IPS-18c (cell line): ENCODE data around the gene HMGB2.

Experiments used
- H3K4me3 ChIP-seq: 2 replicates; pipeline ENCODE4 v1.7.0; 2013; ENCODE audit warnings: low read depth, mild to moderate bottlenecking, low read length, moderate library complexity; ENCODE audit not compliant: insufficient read depth
- H3K9me3 ChIP-seq: one replicate; pipeline ENCODE4 v1.6.1; 2013; ENCODE audit warnings: mild to moderate bottlenecking, low read length, moderate library complexity; ENCODE audit not compliant: control insufficient read depth, insufficient read depth

HMGB2 gene

DNA sequence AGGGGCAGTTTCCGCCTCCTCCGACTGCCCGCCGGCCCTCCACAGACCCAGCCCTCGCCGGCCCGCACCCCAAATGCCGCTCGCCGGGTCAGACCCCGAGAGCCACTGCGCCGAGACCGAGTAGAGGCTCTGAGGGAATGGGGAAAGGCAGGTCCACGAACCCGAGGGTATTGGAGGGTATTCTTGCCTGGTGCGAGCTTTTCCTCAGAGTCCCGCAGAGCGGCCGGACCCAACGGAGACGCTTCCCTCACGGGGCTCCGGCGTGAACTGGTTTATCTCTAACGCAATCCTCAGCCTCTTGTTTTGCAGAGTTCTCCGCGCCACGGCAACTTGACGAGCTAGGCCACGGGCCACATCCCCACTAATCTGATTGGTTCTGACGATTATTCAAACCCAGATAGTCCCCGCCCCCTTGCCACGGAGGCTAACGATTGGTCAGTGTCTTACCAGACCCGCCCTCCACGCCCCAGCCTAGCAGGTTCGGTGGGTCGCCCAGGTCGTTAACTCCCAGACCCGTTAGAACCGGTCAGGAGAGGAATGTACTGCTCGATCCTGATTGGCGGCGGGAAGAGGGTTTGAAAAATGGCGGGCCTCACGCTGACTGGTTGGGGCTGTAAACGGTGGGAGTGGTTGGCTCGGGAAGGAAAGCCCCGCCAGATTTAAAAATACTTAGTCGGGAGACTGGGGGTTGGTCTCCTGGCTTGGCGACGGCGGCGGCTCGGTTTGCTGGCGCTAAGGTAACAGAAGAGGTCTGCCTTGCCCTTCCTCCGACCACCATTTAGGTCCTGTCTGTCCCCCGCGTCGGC lies at the start of gene HMGB2:
Gene HMGB2, minus strand, starts transcription at position 274 of the 806 bp plus-strand sequence. CDS start 709 bp downstream, outside the sequence.
- no peaks in the 10 kb centered on the region for H3K9me3 ChIP-seq
- H3K4me3 ChIP-seq, result peak within 1 kb of the TSS; percentile 90

DNA sequence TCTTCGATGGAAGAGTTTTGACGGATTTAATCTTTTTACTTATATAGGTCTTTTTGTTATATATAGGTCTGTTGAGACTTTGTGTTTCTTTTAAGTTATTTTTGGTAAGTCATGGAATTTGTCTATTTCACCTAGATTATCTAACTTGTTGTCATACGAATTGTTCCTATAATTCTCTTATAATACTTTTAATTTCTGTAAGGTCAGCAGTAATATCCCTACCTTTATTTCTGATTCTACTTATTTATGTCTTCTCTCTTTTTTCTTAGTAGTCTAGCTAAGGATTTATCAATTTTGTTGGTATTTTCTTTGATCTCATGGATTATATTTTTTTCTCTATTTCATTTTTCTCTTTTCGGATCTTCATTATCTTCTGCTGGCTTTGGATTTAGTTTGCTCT lies 48.2 kb upstream of the HMGB2 start:
- H3K4me3 ChIP-seq, result no peak overlapping the region
- no peaks in the 10 kb centered on the region for H3K9me3 ChIP-seq

DNA sequence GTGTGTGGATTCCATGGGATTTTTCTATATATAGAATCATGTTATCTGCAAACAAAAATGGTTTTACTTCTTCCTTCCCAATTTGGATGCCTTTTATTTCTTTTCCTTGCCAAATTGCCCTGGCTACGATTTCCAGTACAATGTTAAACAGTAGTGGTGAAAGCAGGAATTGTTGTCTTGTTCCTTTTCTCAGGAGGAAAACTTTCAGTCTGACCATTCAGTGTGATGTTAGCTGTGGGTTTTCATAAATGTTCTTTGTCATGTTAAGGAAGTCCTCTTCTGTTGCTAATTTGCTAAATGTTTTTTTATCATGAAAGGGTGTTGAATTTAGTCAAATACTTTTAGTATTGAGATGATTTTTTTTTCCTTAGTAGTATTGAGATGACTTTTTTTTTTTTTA lies 47.5 kb upstream of the HMGB2 start:
- H3K4me3 ChIP-seq, result no peak overlapping the region
- H3K9me3 ChIP-seq, result no peaks in the 10 kb centered on the region

DNA sequence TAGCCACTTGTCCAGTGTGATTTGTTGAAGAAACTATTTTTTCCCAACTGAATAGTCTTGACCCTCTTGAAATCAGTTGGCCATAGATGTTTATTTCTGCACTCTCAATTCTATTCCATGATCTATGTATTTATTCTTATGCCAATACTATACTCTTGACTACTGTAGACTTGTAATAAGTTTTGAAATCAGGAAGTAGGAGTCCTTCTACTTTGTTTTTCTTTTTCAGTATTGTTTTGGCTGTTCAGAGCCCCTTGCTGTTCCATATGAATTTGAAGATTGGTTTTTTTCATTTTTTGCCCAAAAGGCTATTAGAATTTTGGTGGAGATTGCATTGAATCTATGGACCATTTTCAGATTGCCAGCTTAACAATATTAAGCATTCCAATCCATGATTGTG lies 46.8 kb upstream of the HMGB2 start:
- Histone ChIP-seq H3K4me3 (no peak overlapping the region), H3K9me3 (no peaks in the 10 kb centered on the region)

DNA sequence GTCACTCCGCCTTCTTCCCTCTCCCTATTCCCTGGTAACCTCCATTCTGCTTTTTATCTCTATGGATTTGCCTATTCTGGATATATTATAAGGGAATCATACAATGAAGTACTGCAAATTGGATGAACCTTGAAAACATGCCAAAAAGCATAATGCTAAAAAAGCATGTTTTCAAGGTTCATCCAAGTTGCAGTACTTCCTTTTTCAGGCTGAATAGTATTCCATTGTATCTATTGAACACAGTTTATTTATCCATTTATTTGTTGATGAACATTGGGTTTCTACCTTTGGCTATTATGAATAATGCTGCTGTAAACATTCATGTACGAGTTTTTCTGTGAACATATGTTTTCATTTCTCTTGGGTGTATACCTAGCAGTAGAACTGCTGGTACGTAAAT lies 45.8 kb upstream of the HMGB2 start:
- H3K4me3 ChIP-seq, result no peak overlapping the region
- H3K9me3 ChIP-seq, result no peaks in the 10 kb centered on the region

DNA sequence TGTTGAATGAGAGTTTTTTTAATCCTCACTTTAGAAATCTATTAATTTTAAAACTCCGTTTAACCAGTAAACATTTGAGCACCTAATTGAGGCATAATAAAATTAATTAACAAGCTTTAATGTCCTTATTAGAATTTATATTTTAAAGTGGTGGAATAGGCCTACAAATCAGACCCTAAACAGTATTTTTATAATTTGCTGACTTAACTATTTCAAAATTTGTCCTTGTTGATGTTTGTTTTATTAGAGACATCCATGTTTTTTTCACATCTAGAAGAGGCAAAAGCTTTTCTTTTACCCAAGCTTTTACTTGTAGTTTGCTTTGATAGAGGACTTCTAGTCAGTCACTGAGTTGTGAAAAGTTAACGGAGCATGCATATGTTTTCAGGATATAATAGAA lies 40.4 kb upstream of the HMGB2 start:
- H3K9me3 ChIP-seq, result no peaks in the 10 kb centered on the region
- no peak overlapping the region for H3K4me3 ChIP-seq

DNA sequence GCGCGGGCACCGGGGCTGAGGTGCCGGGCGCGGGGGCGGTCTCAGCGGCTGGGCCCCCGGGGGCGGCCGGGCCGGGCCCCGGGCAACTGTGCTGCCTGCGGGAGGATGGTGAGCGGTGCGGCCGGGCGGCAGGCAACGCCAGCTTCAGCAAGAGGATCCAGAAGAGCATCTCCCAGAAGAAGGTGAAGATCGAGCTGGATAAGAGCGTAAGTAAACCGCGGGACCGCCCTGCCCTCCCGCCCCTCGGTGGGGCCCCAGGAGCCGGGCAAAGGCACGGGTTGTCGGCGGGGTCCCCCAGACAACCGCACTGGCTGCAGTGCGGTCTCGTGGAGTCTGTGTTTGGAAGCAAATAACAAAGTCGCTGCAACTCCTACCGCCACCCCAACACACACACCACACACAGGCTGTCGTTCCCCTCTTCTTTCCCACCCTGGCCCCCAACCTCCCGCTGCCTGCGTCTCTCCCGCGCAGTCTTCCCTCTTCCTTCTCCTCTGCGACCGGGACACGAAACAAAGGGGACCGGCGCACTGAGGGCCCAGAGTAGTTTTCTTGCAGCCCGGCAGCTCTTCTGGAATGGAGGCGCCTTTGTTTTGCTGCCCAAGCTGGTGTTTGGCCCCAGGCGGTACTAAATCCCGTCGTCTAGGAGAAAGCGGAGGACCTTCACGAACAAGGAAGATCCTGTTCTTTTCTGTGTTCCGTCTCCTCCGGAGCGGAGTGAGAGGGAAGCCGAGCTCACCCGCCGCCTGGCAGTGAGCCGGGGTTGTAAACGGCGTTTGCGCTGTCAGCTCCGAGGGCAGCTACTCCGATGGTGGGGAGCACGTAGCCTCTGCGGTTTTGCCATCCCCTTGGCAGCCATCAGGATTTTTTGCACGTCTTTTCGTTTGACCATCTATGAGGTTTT lies 37.4 kb upstream of the HMGB2 start:
- Histone ChIP-seq H3K4me3 (peak overlapping the region; percentile 93), H3K9me3 (no peaks in the 10 kb centered on the region)

DNA sequence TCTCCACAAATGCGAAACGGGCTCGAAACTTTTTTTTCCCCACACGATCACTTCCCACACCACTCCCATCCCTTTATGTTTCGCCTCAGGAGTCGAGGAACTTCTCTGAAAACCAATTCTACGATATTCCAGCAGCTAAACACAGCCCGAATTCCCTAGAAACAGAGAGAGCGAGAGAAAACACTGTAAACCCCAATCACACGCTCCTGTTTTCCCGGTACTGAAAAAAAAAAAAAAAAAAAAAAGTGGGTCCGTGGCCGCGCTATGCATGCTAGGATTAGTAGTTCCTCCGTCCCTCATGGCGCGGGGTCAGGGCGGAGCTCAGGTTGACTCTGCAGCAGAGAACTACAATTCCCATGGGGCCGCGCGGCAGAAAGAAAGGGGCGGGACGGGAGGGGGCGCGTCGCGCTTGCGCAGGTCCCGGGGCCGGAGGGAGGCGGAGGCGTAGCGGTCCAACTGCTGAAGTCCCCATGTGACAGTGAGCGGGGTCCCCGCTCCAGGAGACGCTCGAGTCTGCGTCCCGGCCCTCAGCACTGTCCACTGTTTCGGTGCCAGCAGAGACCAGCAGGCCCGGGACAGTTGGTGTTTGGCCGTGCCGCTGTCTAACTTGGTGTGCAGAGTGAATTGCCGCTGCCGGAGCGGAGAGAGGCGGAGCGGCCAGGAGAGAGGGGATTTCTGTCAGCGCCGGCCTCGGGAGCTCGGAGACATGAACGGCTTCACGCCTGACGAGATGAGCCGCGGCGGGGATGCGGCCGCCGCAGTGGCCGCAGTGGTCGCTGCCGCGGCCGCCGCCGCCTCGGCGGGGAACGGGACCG lies 36.5 kb upstream of the HMGB2 start, which contains the start of gene SAP30:
Gene SAP30, plus strand, starts transcription at position 478 of the 815 bp plus-strand sequence. Its CDS starts 229 bp downstream, at position 707.
- Histone ChIP-seq H3K4me3 (peak within 1 kb of the TSS; percentile 93), H3K9me3 (no peaks in the 10 kb centered on the region)

DNA sequence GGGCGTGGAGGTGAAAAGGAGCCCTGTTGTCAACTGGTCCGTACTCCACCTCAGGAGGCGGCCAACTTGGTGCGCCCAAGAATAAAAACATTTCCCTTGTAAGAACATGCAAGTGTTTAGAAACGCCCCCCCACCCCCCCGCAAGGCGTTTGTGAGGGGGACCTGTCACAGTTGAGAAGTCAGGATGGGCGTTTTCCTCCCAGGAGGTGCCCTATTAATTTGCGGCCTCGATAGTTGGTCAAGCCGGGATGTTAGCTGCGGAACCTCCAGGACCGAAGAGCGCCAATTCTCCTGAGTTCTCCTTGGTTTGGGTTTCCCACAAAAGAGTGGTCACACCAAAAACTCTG lies 35.9 kb upstream of the HMGB2 start:
- Histone ChIP-seq H3K9me3 (no peaks in the 10 kb centered on the region), H3K4me3 (peak overlapping the region; percentile 67)

DNA sequence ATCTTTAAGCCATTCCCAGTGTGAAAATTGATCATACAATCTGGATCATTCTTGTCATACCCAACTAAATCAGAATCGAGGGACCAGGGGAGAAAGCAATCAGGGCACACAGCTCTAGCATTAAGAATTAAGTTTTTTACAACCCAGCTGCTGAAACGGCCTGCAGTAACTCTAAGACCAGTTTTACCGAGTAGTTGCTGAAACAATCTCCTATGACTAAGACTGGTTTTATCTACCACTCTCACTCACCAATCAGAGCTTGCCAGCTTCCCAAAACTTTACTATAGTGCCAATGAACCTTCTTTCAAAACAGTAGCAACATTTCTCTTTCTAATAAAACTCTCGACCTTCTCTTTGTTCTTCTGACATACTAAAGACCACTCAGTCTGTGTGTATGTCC lies 33.8 kb upstream of the HMGB2 start:
- H3K9me3 ChIP-seq, result no peaks in the 10 kb centered on the region
- no peak overlapping the region for H3K4me3 ChIP-seq

DNA sequence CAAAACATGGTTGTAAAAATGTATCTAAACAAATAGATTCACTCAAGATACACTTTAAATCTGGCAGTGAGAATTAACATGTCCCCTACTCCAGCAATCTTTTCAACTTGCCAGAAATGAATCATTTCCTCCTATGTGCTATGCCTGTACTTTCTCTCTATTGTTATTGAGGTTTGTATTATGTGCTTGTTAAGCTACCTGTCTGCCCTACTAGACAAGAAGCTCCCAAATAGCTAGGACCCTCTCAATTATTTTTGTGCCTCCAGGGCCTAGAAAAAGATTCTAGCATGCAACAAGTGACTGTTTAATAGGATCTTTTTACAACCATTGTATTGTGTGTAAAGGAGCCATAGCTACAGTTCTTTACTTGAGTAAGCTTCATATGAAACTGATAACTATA lies 33.1 kb upstream of the HMGB2 start:
- no peak overlapping the region for H3K4me3 ChIP-seq
- no peaks in the 10 kb centered on the region for H3K9me3 ChIP-seq

DNA sequence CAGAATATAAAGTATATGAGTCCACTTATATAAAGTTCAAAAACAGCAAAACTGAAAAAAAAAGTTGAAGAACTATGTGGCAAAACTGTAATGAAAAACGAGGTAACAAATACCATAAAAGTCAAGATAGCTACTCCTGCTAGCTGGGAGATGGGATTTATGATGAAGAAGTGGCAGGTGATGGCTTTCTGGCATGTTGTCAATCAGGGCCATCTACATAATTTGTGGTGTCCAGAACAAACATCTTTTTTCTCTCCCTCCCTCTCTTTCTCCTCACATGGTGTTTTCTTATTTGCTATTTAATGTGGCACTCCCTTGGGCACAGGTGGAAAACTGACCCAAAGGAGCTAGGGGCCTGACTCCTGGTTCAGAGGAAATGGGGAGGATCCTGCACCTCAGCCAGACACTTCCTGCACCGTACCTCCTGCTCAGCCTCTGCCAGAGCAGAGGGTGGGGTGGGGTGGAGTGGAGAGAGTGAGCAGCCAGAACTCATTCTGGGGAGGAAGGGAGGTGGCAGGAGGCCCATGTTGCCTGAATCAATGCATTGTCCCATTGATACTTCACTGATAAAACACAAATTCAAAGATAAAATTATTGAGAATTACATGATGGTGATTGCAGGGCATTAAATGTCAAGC lies 31.3 kb upstream of the HMGB2 start:
- Histone ChIP-seq H3K4me3 (no peak overlapping the region), H3K9me3 (no peaks in the 10 kb centered on the region)

DNA sequence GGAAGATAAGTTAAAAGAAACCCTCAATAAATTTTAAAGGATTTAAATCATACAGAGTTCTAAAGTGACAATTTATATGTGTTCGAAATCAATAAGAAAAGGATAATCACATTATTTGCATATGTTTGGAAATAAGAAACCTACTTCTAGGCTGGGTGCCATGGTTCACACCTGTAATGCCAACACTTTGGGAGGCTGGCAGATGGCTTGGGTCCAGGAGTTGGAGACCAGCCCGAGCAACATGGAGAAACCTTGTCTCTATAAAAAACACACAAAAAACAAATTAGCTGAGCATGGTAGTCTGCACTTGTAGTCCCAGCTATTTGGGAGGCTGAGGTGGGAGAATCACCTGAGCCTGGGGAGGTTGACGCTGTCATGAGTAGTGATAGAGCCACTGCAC lies 28.5 kb upstream of the HMGB2 start:
- H3K4me3 ChIP-seq, result no peak overlapping the region
- H3K9me3 ChIP-seq, result no peaks in the 10 kb centered on the region

DNA sequence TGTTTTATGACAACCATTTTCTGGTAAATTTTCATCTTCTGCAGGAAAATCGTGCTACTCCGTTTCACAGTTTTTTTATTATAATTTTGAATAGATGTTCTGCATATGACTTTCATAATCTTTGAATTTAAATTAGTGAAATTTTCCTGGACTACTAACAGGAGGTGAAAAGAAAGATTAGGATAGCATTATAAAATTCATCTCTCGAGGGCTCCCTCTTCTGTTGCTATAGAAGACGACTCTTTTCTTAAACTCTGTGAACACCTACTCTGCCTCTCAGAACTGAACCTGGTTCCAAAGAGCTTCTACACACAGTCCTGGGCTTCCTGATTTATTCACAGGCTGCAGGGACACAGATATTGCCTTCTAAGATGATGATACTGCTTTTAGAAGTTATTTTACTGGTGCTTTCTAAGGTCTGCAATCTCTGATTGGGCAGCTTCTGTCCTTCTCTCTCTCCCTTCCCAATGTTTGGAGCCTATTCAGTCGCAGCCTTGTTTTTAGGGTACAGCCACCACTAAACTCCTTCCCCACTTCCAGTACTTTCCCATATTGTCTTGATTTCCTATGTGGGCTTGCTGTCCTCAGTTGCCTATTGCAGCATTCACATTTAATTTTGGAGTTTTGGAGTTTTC lies 26.5 kb upstream of the HMGB2 start:
- no peak overlapping the region for H3K4me3 ChIP-seq
- H3K9me3 ChIP-seq, result no peaks in the 10 kb centered on the region

DNA sequence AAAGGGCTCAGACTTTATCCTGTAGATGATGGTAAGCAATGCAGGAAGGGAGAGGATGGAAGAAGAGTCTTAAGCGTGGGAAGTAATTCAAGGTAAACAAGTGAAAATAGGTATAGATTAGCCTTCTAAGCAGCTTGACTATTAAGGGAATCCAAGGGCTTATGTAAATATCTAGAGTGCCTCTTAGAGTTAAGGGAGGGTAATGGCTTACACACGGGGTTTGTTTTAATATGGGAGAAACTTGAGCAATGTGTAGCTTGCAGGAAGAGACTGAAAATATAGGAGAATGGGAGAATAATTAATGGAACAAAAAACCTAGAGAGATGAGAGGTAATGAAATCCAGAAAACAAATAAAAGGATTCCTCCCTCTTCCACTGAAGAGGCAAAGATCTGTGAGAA lies 23.8 kb upstream of the HMGB2 start:
- H3K9me3 ChIP-seq, result no peaks in the 10 kb centered on the region
- H3K4me3 ChIP-seq, result no peak overlapping the region

DNA sequence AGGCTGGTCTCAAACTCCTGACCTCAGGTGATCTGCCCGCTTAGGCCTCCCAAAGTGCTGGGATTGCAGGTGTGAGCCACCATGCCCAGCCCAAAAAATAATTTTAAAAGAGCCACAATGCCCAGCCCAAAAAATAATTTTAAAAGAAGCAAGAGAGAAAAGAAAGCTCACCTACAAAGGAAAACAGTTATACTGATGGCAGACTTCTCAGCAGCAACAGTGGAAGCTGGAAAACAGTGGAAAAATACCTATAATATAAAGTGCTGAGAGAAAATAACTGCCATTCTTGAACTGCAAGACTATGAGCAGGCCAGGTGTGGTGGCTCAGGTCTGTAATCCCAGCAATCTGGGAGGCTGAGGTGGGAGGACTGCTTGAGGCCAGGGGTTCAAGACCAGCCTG lies 13.3 kb upstream of the HMGB2 start:
- no peak overlapping the region for H3K4me3 ChIP-seq
- peaks cover 2% of the 10 kb centered on the region for H3K9me3 ChIP-seq

DNA sequence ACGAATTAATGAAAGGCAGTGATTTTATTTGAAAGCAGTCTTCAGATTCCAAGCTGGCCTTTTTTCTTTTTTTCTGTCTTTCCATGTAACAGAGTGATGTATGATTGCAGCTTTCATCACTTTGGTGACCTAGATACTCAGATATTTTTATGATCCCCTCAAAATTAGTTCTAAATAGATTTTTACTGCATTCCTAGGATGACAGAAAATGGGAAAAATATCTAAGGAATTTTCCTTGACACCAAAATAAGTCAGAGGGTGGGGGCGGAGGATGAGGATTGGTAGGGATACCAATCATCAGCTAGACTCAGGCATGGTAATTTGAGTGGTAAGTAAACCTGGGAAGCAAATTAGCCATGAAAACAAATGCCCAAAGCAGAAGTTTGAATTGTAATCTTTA lies 11.9 kb upstream of the HMGB2 start:
- H3K9me3 ChIP-seq, result peaks cover 2% of the 10 kb centered on the region
- H3K4me3 ChIP-seq, result no peak overlapping the region
